SU-DHL-6 (cell line): ENCODE measurements around the gene UNC119B.

ENCODE experiments used
- H2AFZ ChIP-seq: fragments of 200-600 bp; sonication (generic); 2 replicates; pipeline ENCODE4 v1.6.1; 2014; ENCODE audit warnings: low read depth, mild to moderate bottlenecking, moderate library complexity, mixed read lengths, antibody characterized with exemption, low read length; ENCODE audit not compliant: severe bottlenecking
- H3F3A ChIP-seq: fragments of 200-600 bp; shearing (Covaris generic); 2 replicates; pipeline ENCODE4 v1.6.0; 2016; ENCODE audit warnings: antibody characterized with exemption, mild to moderate bottlenecking; ENCODE audit not compliant: insufficient read depth
- H3K27ac ChIP-seq: fragments of 200-600 bp; sonication (generic); 2 replicates; pipeline ENCODE4 v1.5.1; 2016; ENCODE audit warnings: low read depth, mild to moderate bottlenecking, low read length, moderate library complexity, mixed read lengths
- H3K27me3 ChIP-seq: fragments of 200-600 bp; sonication (generic), shearing (Covaris generic); 2 replicates; pipeline ENCODE4 v1.6.0; 2014; ENCODE audit warnings: mild to moderate bottlenecking, low read length
- H3K36me3 ChIP-seq: fragments of 200-600 bp; sonication (generic); 2 replicates; pipeline ENCODE4 v1.6.1; 2014; ENCODE audit warnings: mild to moderate bottlenecking, low read length, mixed read lengths
- H3K4me2 ChIP-seq: fragments of 300-600, 200-600 bp; shearing (Covaris generic), sonication (generic); 2 replicates; pipeline ENCODE4 v1.6.0; 2014; ENCODE audit warnings: low read length, low read depth, mild to moderate bottlenecking; ENCODE audit not compliant: poor library complexity, severe bottlenecking
- H3K4me3 ChIP-seq: fragments of 200-600 bp; sonication (generic); 2 replicates; pipeline ENCODE4 v1.5.1; 2014; ENCODE audit warnings: antibody characterized with exemption, low read length, mild to moderate bottlenecking, mixed read lengths; ENCODE audit not compliant: insufficient read depth, poor library complexity, severe bottlenecking
- H3K79me2 ChIP-seq: fragments of 200-600 bp; sonication (generic); 2 replicates; pipeline ENCODE4 v1.6.1; 2014; ENCODE audit warnings: mild to moderate bottlenecking, low read length, moderate library complexity; ENCODE audit not compliant: insufficient read depth
- H3K9ac ChIP-seq: fragments of 200-600 bp; sonication (generic); 2 replicates; pipeline ENCODE4 v1.7.0; 2014; ENCODE audit warnings: mild to moderate bottlenecking, low read length
- H3K9me2 ChIP-seq: fragments of 200-600 bp; sonication (generic); replicated peaks from 2 replicates; pipeline ENCODE4 v1.6.1; 2014; ENCODE audit warnings: low read length; ENCODE audit not compliant: insufficient read depth
- H3K9me3 ChIP-seq: fragments of 200-600 bp; sonication (generic); 2 replicates; pipeline ENCODE4 v1.6.1; 2014; ENCODE audit warnings: low read length, mixed read lengths; ENCODE audit not compliant: insufficient read depth
- H4K20me1 ChIP-seq: fragments of 200-600 bp; sonication (generic); 2 replicates; pipeline ENCODE4 v1.6.1; 2014; ENCODE audit warnings: low read depth, mild to moderate bottlenecking, antibody characterized with exemption, low read length, moderate library complexity, mixed read lengths
- EZH2phosphoT487 ChIP-seq: fragments of 200-600 bp; sonication (generic), shearing (Covaris generic); conservative IDR thresholded peaks from 2 replicates; pipeline ENCODE4 v1.6.1; 2018; ENCODE audit warnings: mild to moderate bottlenecking, antibody characterized with exemption, low read length, moderate library complexity, mixed read lengths
- TF ChIP-seq, protein P1 (sequence below): fragments of 200-600 bp; sonication (generic); IDR thresholded peaks from one replicate; pipeline ENCODE4 v1.5.1; 2017; ENCODE audit warnings: antibody characterized with exemption, mild to moderate bottlenecking, low read length, moderate library complexity; ENCODE audit not compliant: insufficient read depth, poor library complexity, severe bottlenecking

UNC119B gene

DNA sequence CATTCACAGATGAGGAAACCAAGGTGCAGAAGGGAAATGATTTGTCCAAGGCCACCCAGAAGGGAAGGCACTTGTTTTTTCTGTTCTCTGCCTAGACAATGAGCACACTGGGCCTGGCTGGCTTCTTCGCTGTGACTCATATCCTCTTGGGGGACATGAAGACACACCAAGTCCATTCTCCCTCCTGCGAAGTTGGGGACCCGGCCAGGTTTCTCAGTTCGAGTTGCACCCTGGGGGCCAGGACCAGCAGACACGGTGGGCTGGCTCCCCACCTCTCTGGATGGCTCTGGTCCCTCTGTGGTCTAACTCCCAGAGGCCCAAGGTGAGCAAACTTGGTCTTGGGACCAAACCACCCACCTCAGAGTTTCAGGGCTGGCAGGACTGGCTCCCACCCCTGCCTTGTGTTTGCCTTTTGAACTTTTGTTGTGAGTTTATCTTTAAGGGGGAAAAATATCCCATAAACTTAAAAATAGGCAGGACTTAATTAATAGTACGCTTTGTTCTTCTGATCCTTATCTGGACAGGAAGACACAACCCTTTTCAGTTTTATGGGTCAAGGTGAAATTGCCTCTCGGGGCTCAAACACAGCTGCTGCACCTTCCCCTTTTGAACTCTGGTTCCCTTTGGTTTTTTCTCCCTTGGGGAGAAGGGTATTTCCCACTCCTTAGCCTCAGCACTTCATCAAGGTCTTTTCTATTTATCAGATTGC lies 32.3 kb upstream of the UNC119B start:
- Histone ChIP-seq H3K4me2 (peak overlapping the region; percentile 14), H3K27ac (no peak overlapping the region), H3K9me3 (no peaks in the 10 kb centered on the region), H3K27me3 (no peaks in the 10 kb centered on the region), H3K4me3 (no peak overlapping the region), H3K9ac (no peak overlapping the region), H4K20me1 (no peaks in the 10 kb centered on the region), H3K9me2 (no peaks in the 10 kb centered on the region), H3F3A (0 out of 2 replicates have a peak, but pooled peaks cover under 1% of the 10 kb centered on the region), H3K79me2 (no peaks in the 10 kb centered on the region), H2AFZ (peak overlapping the region; percentile 15), H3K36me3 (no peaks in the 10 kb centered on the region)
- no peak for TF ChIP-seq EZH2phosphoT487
- TF ChIP-seq, protein P1, sequence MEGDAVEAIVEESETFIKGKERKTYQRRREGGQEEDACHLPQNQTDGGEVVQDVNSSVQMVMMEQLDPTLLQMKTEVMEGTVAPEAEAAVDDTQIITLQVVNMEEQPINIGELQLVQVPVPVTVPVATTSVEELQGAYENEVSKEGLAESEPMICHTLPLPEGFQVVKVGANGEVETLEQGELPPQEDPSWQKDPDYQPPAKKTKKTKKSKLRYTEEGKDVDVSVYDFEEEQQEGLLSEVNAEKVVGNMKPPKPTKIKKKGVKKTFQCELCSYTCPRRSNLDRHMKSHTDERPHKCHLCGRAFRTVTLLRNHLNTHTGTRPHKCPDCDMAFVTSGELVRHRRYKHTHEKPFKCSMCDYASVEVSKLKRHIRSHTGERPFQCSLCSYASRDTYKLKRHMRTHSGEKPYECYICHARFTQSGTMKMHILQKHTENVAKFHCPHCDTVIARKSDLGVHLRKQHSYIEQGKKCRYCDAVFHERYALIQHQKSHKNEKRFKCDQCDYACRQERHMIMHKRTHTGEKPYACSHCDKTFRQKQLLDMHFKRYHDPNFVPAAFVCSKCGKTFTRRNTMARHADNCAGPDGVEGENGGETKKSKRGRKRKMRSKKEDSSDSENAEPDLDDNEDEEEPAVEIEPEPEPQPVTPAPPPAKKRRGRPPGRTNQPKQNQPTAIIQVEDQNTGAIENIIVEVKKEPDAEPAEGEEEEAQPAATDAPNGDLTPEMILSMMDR: no peak

- Histone ChIP-seq H2AFZ (peak overlapping the region; percentile 15), H3K36me3 (no peaks in the 10 kb centered on the region), H3F3A (peaks cover 5% of the 10 kb centered on the region; the same call in 1 of the 2 replicates), H3K27ac (no peak overlapping the region), H3K27me3 (no peaks in the 10 kb centered on the region), H3K9me3 (no peaks in the 10 kb centered on the region), H3K4me2 (peak overlapping the region; percentile 14), H3K79me2 (no peaks in the 10 kb centered on the region), H3K9me2 (no peaks in the 10 kb centered on the region), H4K20me1 (no peaks in the 10 kb centered on the region), H3K4me3 (no peak overlapping the region), H3K9ac (no peak overlapping the region)
- TF ChIP-seq, protein P1: no peak
- TF ChIP-seq EZH2phosphoT487: no peak
These were observed 31.7 kb upstream of the UNC119B start for GRCh38 chr12:120678572-120678971.

DNA sequence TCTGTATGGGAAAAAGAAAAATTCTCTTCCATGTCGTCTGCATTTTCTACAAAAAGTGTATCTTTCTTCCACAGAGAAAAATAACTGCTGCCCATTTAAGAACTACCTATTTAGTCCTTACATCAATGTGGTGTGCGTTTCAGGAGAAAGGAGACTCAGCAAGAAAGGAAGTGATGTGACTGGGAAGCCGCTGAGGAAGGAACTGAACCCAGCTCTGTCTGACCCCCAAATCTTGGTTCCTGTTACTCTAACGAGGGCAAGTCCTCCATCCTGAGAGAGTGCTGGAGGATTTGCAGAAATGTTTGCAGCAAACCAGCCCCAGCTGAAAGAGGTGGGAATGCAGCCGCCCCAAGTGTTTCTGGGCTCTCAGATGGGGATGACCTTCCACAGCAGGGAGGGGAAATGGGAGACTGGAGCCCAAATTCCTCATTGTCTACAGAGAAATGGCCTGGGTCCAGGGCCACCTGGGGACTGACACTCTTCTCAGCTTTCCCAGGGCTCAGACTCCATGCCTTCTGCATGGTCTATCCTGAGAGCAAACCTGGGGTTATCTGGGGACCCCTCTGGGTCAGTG lies 30.0 kb upstream of the UNC119B start:
- H3F3A ChIP-seq: peaks cover 15% of the 10 kb centered on the region
- no peak overlapping the region for H3K4me2 ChIP-seq
- TF ChIP-seq EZH2phosphoT487: no peak
- TF ChIP-seq, protein P1: no peak
- no peak overlapping the region for H3K4me3 ChIP-seq
- no peaks in the 10 kb centered on the region for H3K9me2 ChIP-seq
- H3K36me3 ChIP-seq: no peaks in the 10 kb centered on the region
- no peak overlapping the region for H3K9ac ChIP-seq
- no peak overlapping the region for H3K27ac ChIP-seq
- H4K20me1 ChIP-seq: no peaks in the 10 kb centered on the region
- H2AFZ ChIP-seq: no peak overlapping the region
- H3K9me3 ChIP-seq: no peaks in the 10 kb centered on the region
- H3K79me2 ChIP-seq: no peaks in the 10 kb centered on the region
- no peaks in the 10 kb centered on the region for H3K27me3 ChIP-seq
